Measurements from ENCODE around the gene IMPDH2.
"Not testable (repeated sequence)": the region's sequence is repeated elsewhere in the genome, so short reads cannot be mapped to it uniquely, and the experiment has no call there.

Gene IMPDH2

DNA sequence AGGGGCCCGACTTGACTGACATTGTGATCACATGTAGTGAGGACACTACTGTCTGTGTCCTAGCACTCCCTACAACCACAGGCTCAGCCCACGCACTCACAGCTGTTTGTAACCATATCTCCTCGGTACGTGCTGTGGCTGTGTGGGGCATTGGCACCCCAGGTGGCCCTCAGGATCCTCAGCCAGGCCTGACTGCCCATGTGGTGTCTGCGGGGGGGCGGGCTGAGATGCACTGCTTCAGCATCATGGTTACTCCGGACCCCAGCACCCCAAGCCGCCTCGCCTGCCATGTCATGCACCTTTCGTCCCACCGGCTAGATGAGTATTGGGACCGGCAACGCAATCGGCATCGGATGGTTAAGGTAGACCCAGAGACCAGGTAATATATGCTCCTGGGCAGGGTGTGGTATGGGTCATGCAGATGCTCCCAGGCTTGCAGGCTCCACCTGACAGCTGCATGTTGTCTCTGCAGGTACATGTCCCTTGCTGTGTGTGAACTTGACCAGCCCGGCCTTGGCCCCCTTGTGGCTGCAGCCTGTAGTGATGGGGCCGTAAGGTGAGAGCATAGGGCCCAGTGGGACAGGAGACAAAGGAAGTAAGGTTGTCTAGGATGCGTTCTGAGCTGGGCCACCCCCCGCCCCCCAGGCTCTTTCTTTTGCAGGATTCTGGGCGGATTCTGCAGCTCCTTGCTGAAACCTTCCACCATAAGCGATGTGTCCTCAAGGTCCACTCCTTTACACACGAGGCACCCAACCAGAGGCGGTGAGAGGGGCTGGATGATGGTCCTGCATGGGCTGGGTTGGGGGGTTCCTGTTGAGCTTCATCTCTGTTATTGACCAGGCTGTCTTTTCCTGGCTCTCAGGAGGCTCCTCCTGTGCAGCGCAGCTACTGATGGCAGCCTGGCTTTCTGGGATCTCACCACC, 15.2 kb downstream of the IMPDH2 start:
- Histone ChIP-seq H2AFZ (no peak overlapping the region), H3K9me3 (ENCODE audit: control insufficient read depth, low read length) (no peaks in the 10 kb centered on the region), H3K27me3 (ENCODE audit: control insufficient read depth, insufficient read depth, low read length) (no peaks in the 10 kb centered on the region), H3K4me1 (peaks cover 7% of the 10 kb centered on the region), H3K4me3 (ENCODE audit: low read depth, low read length) (no peak overlapping the region), H3K79me2 (peaks cover 3% of the 10 kb centered on the region), H3K36me3 (ENCODE audit: control insufficient read depth, insufficient read depth, low read length) (no peaks in the 10 kb centered on the region), H3K9ac (no peak overlapping the region), H3K4me2 (ENCODE audit: low read length) (no peak overlapping the region), H3K27ac (no peak overlapping the region)
- TF ChIP-seq, protein P1, sequence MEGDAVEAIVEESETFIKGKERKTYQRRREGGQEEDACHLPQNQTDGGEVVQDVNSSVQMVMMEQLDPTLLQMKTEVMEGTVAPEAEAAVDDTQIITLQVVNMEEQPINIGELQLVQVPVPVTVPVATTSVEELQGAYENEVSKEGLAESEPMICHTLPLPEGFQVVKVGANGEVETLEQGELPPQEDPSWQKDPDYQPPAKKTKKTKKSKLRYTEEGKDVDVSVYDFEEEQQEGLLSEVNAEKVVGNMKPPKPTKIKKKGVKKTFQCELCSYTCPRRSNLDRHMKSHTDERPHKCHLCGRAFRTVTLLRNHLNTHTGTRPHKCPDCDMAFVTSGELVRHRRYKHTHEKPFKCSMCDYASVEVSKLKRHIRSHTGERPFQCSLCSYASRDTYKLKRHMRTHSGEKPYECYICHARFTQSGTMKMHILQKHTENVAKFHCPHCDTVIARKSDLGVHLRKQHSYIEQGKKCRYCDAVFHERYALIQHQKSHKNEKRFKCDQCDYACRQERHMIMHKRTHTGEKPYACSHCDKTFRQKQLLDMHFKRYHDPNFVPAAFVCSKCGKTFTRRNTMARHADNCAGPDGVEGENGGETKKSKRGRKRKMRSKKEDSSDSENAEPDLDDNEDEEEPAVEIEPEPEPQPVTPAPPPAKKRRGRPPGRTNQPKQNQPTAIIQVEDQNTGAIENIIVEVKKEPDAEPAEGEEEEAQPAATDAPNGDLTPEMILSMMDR (IDR thresholded peaks at IDR 0.05): peak; percentile 66

- H3K27ac ChIP-seq: no peak overlapping the region
- no peak overlapping the region for H2AFZ ChIP-seq
- H3K27me3 ChIP-seq (ENCODE audit: control insufficient read depth, insufficient read depth, low read length): no peaks in the 10 kb centered on the region
- no peaks in the 10 kb centered on the region for H3K9me3 ChIP-seq (ENCODE audit: control insufficient read depth, low read length)
- no peaks in the 10 kb centered on the region for H3K36me3 ChIP-seq (ENCODE audit: control insufficient read depth, insufficient read depth, low read length)
- peaks cover 4% of the 10 kb centered on the region for H3K4me1 ChIP-seq
- H3K9ac ChIP-seq: no peak overlapping the region
- H3K79me2 ChIP-seq: peaks cover 3% of the 10 kb centered on the region
- H3K4me3 ChIP-seq (ENCODE audit: low read depth, low read length): no peak overlapping the region
- TF ChIP-seq, protein P1 (IDR thresholded peaks at IDR 0.05): no peak
- H3K4me2 ChIP-seq (ENCODE audit: low read length): no peak overlapping the region
These were observed 16.0 kb downstream of the IMPDH2 start for GRCh38 chr3:49013113-49013737.

DNA sequence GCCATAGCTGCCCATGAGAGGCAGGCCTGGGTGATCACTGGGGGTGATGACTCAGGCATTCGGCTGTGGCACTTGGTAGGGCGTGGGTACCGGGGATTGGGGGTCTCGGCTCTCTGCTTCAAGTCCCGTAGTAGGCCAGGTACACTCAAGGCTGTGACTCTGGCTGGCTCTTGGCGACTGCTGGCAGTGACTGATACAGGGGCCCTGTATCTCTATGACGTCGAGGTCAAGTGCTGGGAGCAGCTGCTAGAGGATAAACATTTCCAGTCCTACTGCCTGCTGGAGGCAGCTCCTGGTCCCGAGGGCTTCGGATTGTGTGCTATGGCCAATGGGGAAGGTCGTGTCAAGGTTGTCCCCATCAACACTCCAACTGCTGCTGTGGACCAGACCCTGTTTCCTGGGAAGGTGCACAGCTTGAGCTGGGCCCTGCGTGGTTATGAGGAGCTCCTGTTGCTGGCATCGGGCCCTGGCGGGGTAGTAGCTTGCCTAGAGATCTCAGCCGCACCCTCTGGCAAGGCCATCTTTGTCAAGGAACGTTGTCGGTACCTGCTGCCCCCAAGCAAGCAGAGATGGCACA, 16.7 kb downstream of the IMPDH2 start:
- Histone ChIP-seq H3K27me3 (ENCODE audit: control insufficient read depth, insufficient read depth, low read length) (no peaks in the 10 kb centered on the region), H3K4me1 (peaks cover 4% of the 10 kb centered on the region), H3K79me2 (peaks cover 3% of the 10 kb centered on the region), H3K4me2 (ENCODE audit: low read length) (no peak overlapping the region), H3K9me3 (ENCODE audit: control insufficient read depth, low read length) (no peaks in the 10 kb centered on the region), H3K4me3 (ENCODE audit: low read depth, low read length) (no peak overlapping the region), H3K36me3 (ENCODE audit: control insufficient read depth, insufficient read depth, low read length) (no peaks in the 10 kb centered on the region), H3K27ac (no peak overlapping the region), H2AFZ (no peak overlapping the region), H3K9ac (no peak overlapping the region)
- TF ChIP-seq, protein P1 (IDR thresholded peaks at IDR 0.05): no peak

- TF ChIP-seq, protein P1 (IDR thresholded peaks at IDR 0.05): no peak
- Histone ChIP-seq H3K27ac (no peak overlapping the region), H3K27me3 (ENCODE audit: control insufficient read depth, insufficient read depth, low read length) (no peaks in the 10 kb centered on the region), H3K9me3 (ENCODE audit: control insufficient read depth, low read length) (no peaks in the 10 kb centered on the region), H3K4me3 (ENCODE audit: low read depth, low read length) (no peak overlapping the region), H3K4me2 (ENCODE audit: low read length) (no peak overlapping the region), H3K36me3 (ENCODE audit: control insufficient read depth, insufficient read depth, low read length) (no peaks in the 10 kb centered on the region), H2AFZ (no peak overlapping the region), H3K79me2 (peaks cover 16% of the 10 kb centered on the region), H3K9ac (no peak overlapping the region), H3K4me1 (peaks cover 6% of the 10 kb centered on the region)
These were observed 19.8 kb downstream of the IMPDH2 start for GRCh38 chr3:49009396-49009795.

- not testable (repeated sequence) for H2AFZ ChIP-seq; H3K4me1 ChIP-seq; H3K4me3 ChIP-seq (ENCODE audit: low read depth, low read length); H3K36me3 ChIP-seq (ENCODE audit: control insufficient read depth, insufficient read depth, low read length); H3K27me3 ChIP-seq (ENCODE audit: control insufficient read depth, insufficient read depth, low read length); H3K9me3 ChIP-seq (ENCODE audit: control insufficient read depth, low read length); H3K9ac ChIP-seq
- peaks cover 19% of the 10 kb centered on the region for H3K79me2 ChIP-seq
- H3K27ac ChIP-seq: peak overlapping the region; percentile 87
- H3K4me2 ChIP-seq (ENCODE audit: low read length): peak overlapping the region; percentile 0
These were observed 20.6 kb downstream of the IMPDH2 start for GRCh38 chr3:49008627-49009026.

All from parathyroid adenoma (tissue), 2 donors.